DMS153 treated with DMSO at 0.1 percent for 48 hours (cell line): ENCODE data around the gene CEP164.
"Not testable (repeated sequence)": the region's sequence is repeated elsewhere in the genome, so short reads cannot be mapped to it uniquely, and the experiment has no call there.

Experiments
- DNase-seq: peaks from one replicate; lab custom pipeline; 2025; ENCODE audit not compliant: unreplicated experiment; lab: John Stamatoyannopoulos, UW

CEP164 gene

DNA sequence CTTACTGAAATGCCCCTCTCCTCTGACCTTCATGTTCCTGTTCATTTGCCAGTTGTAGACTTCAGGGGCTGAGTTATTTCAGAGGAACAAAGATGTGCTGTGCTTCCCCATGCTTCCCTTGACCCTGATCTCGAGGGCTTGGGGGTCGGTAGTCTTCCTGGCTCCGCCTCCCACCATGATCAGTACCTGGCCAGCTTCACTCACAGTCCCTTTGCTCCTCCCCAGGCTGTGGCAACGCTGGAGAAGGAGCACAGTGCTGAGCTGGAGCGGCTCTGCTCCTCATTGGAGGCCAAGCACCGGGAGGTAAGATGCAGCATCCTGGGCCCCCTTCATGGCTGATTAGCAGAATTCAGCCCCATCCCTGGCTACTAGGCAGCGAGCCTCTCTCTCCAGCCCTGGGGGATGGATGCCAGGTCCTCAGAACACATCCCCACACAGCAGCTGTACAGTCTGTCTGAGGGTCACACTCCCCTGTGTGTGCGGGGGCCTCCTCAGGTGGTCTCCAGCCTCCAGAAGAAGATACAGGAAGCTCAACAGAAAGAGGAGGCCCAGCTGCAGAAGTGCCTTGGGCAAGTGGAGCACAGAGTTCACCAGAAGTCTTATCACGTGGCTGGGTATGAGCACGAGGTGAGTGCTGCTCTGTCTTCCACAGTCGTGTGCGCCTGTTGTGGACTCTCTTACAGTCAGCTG is 64.5 kb downstream of the CEP164 start:
- DNase-seq, result no peak

DNA sequence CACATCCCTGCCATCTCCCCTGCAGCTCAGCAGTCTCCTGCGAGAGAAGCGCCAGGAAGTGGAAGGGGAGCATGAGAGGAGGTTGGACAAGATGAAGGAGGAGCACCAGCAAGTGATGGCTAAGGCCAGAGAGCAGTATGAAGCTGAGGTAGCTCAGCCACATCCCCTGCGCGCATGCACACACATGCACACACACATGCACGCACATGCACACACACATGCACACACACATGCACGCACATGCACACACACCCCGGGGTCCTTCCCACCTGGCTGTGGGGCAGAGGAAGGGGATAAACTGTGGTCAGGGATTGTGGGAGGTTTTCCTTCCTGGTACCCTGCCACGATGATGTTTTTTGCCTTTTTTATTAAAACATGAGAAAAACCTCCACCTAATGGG is 65.3 kb downstream of the CEP164 start:
- no peak for DNase-seq

DNA sequence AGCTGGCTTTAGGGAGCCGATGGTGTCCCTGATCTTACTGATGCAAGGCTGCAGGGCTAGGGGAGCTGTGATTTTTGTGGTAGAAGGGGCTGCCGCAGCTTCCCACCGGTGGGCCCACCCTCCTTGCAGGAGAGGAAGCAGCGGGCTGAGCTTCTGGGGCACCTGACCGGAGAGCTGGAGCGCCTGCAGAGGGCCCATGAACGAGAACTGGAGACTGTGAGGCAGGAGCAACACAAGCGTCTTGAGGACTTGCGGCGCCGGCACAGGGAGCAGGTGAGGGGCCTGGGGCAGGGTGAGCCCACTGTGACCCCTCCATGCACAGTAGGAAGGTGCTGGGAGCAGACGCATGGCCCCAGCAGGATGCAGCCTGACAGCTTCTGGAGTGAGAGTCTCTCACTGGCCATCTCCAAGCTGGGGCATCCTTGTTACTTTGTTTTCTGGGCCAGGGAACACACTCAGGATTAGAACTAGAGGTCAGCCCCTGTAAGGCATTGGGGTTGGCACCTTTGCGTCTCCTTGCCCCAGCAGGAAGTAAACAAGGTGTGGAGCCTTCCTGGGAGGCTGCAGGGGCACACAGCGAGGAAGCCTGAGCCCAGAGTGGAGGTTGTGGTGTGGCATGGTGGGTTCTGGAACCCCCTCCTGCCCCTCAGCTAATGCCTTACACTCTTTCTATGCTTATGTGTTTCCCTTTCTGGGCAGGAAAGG is 66.7 kb downstream of the CEP164 start:
- DNase-seq, result no peak

DNA sequence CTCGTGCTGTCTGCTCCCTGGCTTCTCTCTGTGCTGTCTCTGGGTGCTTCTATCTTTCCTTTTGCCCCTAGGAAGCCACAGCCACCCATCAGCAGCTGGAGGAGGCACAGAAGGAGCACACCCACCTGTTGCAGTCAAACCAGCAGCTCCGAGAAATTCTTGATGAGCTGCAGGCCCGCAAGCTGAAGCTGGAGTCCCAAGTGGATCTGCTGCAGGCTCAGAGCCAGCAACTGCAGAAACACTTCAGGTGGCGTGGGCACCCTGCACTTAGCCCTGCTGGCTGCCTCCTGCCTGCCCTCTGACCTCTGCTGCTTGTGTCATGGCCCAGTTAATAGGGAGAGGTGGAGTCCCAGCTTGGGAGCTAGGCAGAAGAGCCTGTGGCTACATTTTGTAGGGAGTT is 67.8 kb downstream of the CEP164 start:
- DNase-seq, result no peak

DNA sequence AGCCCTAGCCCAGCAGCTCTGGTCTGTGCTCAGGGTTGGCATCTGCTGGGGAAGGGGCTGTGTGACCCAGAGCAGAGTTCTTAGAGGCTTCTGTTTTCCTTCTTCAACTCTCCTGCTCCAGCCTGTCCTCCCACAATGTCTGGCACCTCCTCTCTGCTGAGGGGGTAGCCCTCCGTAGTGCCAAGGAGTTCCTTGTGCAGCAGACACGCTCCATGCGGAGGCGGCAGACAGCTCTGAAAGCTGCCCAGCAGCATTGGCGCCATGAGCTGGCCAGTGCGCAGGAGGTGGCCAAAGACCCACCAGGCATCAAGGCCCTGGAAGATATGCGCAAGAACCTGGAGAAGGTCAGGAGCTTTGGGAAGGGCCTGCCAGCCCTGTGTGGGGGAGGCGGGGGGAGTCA is 69.3 kb downstream of the CEP164 start:
- DNase-seq, result no peak

DNA sequence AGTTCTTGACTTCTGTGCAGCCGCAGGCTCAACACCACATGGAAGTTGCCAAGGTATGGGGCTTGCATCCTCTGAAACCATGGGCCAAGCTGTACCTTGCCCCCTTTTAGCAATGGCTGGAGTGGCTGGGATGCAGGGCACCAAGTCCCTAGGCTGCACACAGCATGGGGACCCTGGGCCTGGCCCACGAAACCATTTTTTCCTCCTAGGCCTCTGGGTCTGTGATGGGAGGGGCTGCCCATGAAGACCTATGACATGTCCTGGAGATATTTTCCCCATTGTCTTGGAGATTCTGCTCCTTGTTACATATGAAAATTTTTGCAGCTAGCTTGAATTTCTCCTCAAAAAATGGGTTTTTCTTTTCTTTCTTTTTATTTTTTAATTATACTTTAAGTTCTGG is 71.0 kb downstream of the CEP164 start:
- DNase-seq, result not testable (repeated sequence)

DNA sequence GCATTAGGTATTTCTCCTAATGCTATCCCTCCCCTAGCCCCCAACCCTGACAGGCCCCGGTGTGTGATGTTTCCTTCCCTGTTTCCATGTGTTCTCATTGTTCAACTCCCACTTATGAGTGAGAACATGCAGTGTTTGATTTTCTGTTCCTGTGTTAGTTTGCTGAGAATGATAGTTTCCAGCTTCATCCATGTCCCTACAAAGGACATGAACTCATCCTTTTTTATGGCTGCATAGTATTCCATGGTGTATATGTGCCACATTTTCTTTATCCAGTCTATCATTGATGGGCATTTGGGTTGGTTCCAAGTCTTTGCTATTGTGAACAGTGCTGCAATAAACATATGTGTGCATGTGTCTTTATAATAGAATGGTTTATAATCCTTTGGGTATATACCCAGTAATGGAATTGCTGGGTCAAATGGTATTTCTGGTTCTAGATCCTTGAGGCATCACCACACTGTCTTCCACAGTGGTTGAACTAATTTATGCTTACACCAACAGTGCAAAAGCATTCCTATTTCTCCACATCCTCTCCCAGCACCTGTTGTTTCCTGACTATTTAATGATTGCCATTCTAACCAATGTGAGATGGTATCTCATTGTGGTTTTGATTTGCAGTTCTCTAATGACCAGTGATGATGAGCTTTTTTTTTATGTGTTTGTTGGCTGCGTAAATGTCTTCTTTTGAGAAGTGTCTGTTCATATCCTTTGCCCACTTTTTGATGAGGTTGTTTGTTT is 71.6 kb downstream of the CEP164 start:
- not testable (repeated sequence) for DNase-seq

DNA sequence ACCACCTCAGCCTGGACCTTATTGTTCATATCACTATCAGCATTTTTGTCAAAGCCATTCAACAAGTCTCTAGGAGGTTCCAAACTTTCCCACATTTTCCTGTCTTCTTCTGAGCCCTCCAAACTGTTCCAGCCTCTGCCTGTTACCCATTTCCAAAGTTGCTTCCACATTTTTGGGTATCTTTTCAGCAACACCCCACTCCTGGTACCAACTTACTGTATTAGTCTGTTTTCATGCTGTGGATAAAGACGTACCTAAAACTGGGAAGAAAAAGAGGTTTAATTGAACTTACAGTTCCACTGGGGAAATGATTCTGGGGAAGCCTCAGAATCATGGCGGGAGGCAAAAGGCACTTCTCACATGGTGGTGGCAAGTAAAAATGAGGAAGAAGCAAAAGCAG is 78.2 kb downstream of the CEP164 start:
- not testable (repeated sequence) for DNase-seq

DNA sequence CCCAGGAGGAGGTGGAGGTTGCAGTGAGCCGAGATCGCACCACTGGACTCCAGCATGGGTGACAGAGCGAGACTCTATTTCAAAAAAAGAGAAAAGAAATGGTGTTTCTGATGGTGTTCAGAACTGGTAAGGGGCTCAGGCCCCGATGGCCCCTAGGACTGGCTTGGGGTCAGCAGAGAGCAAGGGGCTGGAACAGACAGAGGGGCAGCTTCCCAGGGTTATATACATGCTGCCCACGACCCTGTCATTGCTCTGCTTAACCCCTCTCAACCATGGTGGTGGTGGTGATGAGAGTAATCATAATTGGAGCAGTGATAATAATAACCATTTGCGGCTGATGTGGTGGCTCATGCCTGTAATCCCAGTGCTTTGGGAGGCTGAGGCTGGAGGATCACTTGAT is 79.4 kb downstream of the CEP164 start:
- no peak for DNase-seq

DNA sequence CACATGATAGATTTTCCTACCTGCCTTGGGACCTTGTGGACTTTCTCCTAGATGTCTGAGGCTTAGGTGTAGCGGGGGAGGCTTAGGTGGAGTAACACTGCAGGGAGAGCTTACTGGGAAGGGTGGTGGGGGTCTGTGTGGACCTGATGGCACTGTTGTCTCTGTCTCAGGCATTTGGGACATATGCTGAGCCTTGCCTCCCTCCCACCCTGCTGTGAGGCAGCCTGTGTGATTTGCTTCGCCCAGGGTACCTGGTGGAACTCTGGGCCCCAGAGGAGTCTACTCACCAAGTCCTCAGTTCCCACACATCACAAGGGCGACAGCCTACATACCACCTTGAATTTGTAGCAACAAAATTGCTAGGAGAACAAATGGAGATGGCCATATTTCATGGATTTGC is 80.7 kb downstream of the CEP164 start:
- DNase-seq, result no peak

DNA sequence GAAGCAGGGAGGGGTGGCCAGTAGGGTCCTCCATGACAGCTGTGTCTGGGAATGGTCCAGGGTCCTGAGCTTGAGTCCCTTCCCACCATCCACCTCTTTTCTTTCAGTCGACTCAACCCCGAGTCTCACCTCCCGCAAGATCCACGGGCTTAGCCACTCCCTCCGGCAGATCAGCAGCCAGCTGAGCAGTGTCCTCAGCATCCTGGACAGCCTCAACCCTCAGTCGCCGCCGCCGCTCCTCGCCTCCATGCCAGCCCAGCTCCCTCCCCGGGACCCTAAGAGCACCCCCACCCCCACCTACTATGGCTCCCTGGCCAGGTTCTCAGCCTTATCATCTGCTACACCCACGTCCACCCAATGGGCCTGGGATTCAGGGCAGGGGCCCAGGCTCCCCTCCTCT is 81.9 kb downstream of the CEP164 start:
- DNase-seq, result no peak

DNA sequence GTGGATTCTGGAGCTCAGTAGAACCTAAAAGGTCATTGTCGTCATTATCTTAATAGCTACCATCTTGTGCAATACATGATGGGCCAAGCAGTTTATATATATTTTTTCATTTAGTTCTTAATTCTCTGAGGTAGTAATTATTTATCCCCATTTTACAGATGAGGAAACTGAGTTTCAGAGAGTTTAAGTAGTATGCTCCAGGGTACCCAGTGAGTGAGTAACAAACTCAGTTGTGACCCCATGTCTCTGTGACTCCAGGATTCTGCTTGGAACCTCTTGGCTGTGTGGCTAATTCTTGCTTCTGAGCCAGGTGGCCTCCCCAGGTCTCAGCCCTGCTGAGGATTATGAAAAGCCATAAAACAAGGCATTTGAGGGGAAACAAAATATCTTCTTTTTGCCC is 82.6 kb downstream of the CEP164 start:
- DNase-seq, result no peak

DNA sequence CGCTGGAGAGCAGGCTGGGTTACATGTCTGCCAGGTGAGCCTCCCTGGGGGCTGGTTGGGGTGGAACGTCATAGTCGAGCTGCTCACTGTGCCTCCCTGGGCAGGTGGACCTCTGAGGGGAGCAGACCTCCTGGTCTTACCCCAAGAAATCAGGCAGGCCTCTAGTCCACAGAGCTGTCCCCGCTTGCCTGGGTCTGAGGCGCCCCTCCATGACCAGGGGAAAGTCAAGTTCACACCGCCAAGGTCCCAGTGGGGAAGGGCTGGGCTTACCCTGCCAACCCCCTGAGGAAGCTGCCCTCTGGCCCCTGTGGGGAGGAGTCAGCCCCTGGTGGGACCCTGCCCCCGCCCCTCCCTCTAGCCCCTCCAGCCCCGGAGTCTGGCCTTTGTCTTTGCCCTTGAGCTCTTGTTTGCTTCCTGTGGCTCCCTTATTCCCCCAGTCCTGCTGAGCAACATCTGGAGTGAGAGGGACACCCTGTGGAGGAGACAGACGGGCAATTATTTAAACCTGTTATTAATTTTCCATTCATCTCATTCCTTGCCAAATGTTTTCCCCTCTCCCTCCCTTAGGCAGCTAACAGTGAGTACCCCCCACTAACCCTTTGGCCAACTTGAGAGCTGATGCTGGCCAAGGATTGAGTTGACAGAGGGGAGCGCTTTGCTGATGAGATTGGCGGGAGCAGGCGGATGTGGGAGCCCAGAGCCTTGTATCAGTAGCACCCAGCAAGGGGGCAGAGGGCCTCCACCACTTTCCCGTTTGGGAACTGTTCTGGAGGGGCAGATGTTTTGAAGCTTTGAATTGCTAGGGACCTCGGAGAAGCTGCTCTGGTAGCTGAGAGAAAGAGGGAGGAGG is 83.4 kb downstream of the CEP164 start:
- no peak for DNase-seq

DNA sequence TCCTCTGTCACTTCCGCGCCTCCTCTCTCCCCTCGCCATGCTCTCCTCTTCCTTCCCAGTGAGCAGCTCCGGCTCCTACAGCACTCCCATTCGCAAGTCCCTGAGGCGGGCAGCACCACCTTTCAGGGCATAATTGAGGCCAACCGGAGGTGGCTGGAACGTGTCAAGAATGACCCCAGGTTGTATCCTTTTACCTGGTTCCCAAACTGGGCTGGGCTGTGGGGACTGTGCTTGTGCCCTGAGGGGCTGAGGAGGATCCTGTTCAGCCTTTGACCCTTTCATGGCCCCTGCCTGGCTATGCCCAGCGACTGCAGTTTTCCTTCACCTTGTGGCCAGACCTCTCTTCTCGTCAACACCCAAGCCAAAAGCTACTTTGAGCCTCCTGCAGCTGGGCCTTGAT is 84.1 kb downstream of the CEP164 start:
- no peak for DNase-seq

DNA sequence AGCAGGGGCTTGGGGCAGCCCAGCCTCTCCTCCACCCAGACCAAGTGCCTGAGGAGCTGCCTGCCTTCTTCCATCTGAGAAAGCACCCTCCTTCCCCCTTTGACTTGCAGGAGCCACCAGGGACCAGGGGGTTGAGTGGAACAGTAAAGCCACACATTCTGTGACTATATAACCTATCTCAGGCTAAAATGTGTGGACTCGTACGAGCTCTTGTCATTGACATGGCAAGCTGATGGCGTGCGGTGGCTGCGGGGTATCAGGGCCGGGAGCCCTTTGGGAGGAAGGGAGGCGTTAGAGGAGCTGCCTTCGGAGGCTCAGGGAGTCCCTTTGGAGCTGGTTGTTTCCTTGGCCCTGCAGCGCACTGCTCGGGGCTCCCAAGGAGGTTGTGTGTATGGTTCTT is 84.5 kb downstream of the CEP164 start:
- DNase-seq, result no peak

DNA sequence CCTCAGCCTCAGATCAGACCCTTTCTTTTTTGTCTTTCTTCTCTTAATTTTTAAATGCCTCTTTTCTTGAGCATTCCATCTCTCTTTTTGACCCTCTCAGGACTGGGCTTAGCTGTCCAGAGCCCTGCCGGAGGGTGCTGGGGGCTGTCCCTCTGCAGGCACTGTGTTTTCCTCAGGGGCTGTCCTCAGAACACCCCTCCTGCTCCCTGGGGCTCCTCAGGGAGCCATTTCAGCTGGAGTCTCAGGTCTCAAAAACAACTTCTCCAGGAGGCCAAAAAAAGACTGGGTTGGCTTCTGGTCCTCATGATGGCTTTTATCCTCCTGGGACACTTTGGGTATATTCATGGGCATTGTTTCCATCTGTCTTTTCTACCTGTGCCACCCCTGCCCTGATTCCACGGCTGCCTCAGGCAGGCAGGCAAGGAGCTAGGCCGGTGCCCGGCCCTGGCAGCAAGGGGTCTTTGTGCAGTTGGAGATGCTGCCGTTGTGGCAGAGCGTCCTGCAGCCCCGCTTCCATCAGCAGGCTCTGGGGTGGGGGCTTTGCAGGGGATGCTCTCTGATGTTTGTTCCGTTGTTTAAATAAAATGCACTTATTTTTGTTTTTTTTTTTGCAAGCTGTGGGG is 85.1 kb downstream of the CEP164 start:
- no peak for DNase-seq

DNA sequence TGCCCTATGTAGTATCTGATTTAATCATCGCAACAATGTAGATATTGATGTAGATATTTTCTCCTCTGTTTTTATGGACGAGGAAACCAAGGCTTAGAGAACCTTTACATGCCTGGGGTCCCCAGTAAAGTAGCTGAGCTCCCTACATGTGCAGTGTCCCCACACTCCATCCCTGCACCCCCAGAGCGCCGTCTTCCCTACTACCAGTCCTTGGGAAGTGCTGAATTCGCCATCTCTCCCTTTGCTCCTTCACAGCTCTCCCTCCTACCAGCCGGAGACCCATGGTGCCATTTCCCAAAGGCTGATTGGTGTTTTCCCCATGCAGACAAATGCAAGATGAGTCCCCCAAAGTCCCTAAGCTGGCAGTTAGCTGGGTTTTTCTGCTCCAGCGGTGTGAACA is 86.0 kb downstream of the CEP164 start:
- DNase-seq, result no peak

DNA sequence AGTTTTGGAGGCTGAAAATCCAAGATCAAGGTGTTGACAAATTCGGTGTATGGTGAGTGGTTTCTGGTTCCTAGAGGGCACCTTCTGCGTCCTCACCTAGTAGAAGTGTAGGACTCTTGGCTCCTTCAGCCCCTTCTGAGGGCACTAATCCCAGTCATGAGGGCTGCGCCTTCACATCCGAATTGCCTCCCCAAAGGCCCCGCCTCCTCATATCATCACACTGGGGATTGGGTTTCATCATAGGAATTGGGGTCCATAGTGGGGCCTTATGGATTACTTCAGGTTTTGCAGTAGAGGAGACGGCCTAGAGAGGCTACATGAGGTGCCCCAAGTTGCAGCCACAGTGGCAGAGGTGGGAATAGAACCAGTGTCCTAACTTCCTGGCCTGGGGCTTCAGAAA is 87.1 kb downstream of the CEP164 start:
- no peak for DNase-seq

DNA sequence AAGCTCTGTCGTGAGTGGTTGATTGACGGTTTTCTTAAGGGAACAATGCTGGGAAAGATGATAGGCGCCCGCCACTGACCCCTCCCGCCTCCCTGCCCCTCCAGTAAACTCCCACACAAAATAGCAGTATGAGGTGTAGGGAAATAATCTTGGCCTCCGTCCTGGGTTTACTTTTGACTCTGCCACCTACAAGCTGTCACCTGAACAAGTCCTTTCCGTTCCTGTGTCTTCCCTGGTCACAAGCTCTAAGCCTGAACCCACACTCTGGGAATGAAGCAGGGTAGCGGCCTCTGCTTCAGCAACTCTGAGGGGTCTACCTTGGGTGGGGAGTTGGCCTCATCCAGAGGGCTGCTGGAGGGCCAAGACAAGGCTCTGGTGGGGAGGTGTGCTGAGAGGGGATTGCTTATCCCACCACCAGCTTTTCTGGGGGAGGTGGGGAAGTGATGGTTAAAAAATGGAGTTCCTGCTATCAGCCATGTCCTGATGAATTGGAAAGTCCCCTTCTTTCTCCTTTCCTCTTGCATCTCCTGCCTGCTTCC is 87.8 kb downstream of the CEP164 start:
- DNase-seq, result no peak

DNA sequence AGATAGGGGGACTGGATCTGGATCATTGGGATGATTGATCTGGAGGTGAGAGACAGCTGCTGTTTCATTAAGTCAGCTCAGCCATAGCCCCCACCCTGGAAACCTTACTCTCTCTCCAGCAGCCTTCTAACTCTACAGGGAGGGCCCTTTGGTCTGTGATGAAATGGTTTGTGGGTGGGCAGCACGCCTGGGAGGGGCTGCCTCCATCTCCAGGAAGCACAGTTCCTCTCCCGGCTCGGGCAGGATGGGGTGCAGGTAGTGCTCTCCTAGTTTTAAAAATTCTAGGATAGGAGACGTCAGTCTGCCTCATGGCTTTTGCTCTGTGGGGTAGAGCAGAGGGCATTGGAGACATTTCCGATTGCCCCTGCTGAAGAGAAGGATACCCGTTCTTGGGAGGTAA is 89.7 kb downstream of the CEP164 start:
- no peak for DNase-seq

DNA sequence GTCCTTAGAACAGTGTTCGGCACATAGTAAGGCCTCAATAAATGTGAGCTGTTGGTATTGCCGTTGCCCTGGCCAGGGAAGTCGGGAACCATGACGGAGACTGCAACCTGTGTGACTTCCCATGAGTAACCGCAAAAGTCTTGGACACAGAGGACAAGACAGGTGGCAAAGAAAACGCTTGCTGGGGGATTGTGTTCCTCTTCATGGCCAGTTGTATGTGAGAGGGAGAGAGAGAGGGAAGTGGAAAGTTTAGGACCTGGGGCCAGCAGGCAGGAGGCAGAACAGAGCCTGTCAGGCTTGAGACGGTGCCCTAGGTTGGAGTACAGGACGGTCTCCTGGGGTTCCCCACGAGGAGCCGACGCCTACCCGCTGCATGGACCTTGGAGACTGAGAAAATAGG is 90.2 kb downstream of the CEP164 start:
- no peak for DNase-seq
